Fibroblast of lung (primary cell): ENCODE results near the gene MYO3B. TPM values are rescaled to one million over a fixed set of nuclear protein-coding genes. Genes with fewer than 3 reads are reported as not detected.

Experiments
- DNase-seq, 2 donors: peaks; one replicate each; pipeline versions ENCODE4 v3.0.0 to v3.0.0-alpha.2; 2010; ENCODE audit warnings: low read depth in 2 of 2
- H2AFZ ChIP-seq: 2 replicates; pipeline ENCODE4 v1.5.1; 2012; ENCODE audit warnings: low read length, control low read depth, inconsistent platforms
- H3K27ac ChIP-seq: 2 replicates; pipeline ENCODE4 v1.5.1; 2011; ENCODE audit warnings: low read length, control low read depth; ENCODE audit not compliant: insufficient read depth
- H3K27me3 ChIP-seq: 2 replicates; pipeline ENCODE4 v1.5.1; 2011; ENCODE audit warnings: mild to moderate bottlenecking, low read length; ENCODE audit not compliant: control insufficient read depth, insufficient read depth
- H3K36me3 ChIP-seq: 2 replicates; pipeline ENCODE4 v1.5.1; 2011; ENCODE audit warnings: low read length; ENCODE audit not compliant: control insufficient read depth, insufficient read depth
- H3K4me1 ChIP-seq: 2 replicates; pipeline ENCODE4 v1.5.1; 2011; ENCODE audit warnings: low read length; ENCODE audit not compliant: control insufficient read depth, insufficient read depth; ENCODE audit errors: extremely low read depth
- H3K4me2 ChIP-seq: 2 replicates; pipeline ENCODE4 v1.5.1; 2011; ENCODE audit warnings: low read length, control low read depth; ENCODE audit not compliant: insufficient read depth; ENCODE audit errors: extremely low read depth
- H3K4me3 ChIP-seq, 4 experiments: fragments of 200-600 bp in 1 of 4; sonication (generic) in 1 of 4; replicated peaks in 1 of 4; 2 replicates each; pipeline ENCODE4 v1.5.1; 2011 to 2016; ENCODE audit warnings: low read length in 4 of 4, low read depth in 3 of 4, mild to moderate bottlenecking in 3 of 4, control low read depth in 2 of 4, inconsistent platforms in 1 of 4, mixed read lengths in 1 of 4; ENCODE audit not compliant: insufficient read depth in 1 of 4; ENCODE audit errors: control extremely low read depth in 1 of 4
- H3K79me2 ChIP-seq: 2 replicates; pipeline ENCODE4 v1.5.1; 2012; ENCODE audit warnings: mild to moderate bottlenecking, low read length, inconsistent platforms; ENCODE audit not compliant: control insufficient read depth, insufficient read depth
- H3K9ac ChIP-seq: 2 replicates; pipeline ENCODE4 v1.5.1; 2011; ENCODE audit warnings: mild to moderate bottlenecking, low read length, control low read depth; ENCODE audit not compliant: insufficient read depth
- H3K9me3 ChIP-seq: 2 replicates; pipeline ENCODE4 v1.5.1; 2012; ENCODE audit warnings: low read depth, low read length; ENCODE audit not compliant: control insufficient read depth, insufficient read depth
- H4K20me1 ChIP-seq: 2 replicates; pipeline ENCODE4 v1.5.1; 2011; ENCODE audit warnings: low read length; ENCODE audit not compliant: control insufficient read depth, insufficient read depth; ENCODE audit errors: extremely low read depth
- CTCF ChIP-seq, 2 donors: IDR thresholded peaks in 1 of 2; conservative IDR thresholded peaks in 1 of 2; 1 replicate in 1 of 2; 2 replicates in 1 of 2; pipeline ENCODE4 v1.5.1; 2011 to 2012; ENCODE audit warnings: low read length in 2 of 2, control low read depth in 1 of 2, inconsistent platforms in 1 of 2, low read depth in 1 of 2, mild to moderate bottlenecking in 1 of 2
- EZH2 ChIP-seq: IDR thresholded peaks from 2 replicates; pipeline ENCODE4 v1.5.1; 2012; ENCODE audit warnings: low read length, control low read depth, mild to moderate bottlenecking; ENCODE audit errors: missing control alignments
- polyA plus RNA-seq, 2 donors: library from polyadenylated mRNA; depleted of rRNA in 1 of 2; stranded (reverse) in 1 of 2; unstranded in 1 of 2; fragments of >200 nt; gene quantifications; 2 replicates each; pipeline ENCODE4 v1.2.1, GENCODE V29; 2011 to 2012; ENCODE audit warnings: missing spikeins in 1 of 2
- total RNA-seq: library from RNA; depleted of rRNA; stranded (reverse); fragments of >200 nt; gene quantifications from 2 replicates; pipeline ENCODE4 v1.2.1, GENCODE V29; 2014

MYO3B gene
- total and polyA plus RNA-seq, 2 donors (not counting 1 experiment from before 2014, with no cell fraction given), result 0.06 to 0.50 TPM

- Histone ChIP-seq H3K27me3 (no peaks in the 10 kb centered on the region), H3K4me3 (no peak overlapping the region), H3K9me3 (no peaks in the 10 kb centered on the region), H3K4me1 (peaks cover 6% of the 10 kb centered on the region), H3K79me2 (no peaks in the 10 kb centered on the region), H3K27ac (no peak overlapping the region), H3K36me3 (no peaks in the 10 kb centered on the region), H2AFZ (no peak overlapping the region), H3K9ac (no peak overlapping the region), H3K4me2 (no peak overlapping the region), H4K20me1 (no peaks in the 10 kb centered on the region)
- no peak for DNase-seq
- TF ChIP-seq EZH2 (no peak), CTCF (conservative IDR thresholded peaks at IDR 0.05 in 1 of 2, IDR thresholded peaks at IDR 0.05 in 1 of 2; ENCODE audit: low read depth in 1 of 2, low read length in 2 of 2) (no peak)
Measured at GRCh38 chr2:170181602-170182001, 3.7 kb downstream of the MYO3B start.

GRCh38 chr2:170185319-170185718 is 7.4 kb downstream of the MYO3B start:
- TF ChIP-seq EZH2 (no peak), CTCF (conservative IDR thresholded peaks at IDR 0.05 in 1 of 2, IDR thresholded peaks at IDR 0.05 in 1 of 2; ENCODE audit: low read depth in 1 of 2, low read length in 2 of 2) (no peak)
- no peaks in the 10 kb centered on the region for H3K9me3 ChIP-seq
- no peak overlapping the region for H3K27ac ChIP-seq
- no peaks in the 10 kb centered on the region for H3K36me3 ChIP-seq
- H3K79me2 ChIP-seq, result no peaks in the 10 kb centered on the region
- no peak overlapping the region for H2AFZ ChIP-seq
- H3K27me3 ChIP-seq, result no peaks in the 10 kb centered on the region
- H3K4me2 ChIP-seq, result no peak overlapping the region
- H3K4me3 ChIP-seq, result no peak overlapping the region
- no peaks in the 10 kb centered on the region for H3K4me1 ChIP-seq
- no peak overlapping the region for H3K9ac ChIP-seq
- no peaks in the 10 kb centered on the region for H4K20me1 ChIP-seq
- DNase-seq, result no peak

GRCh38 chr2:170189757-170190156 is 11.8 kb downstream of the MYO3B start:
- TF ChIP-seq CTCF (conservative IDR thresholded peaks at IDR 0.05 in 1 of 2, IDR thresholded peaks at IDR 0.05 in 1 of 2; ENCODE audit: low read depth in 1 of 2, low read length in 2 of 2), result no peak
- TF ChIP-seq EZH2, result no peak
- H3K79me2 ChIP-seq, result no peaks in the 10 kb centered on the region

More at GRCh38 chr2:170189757-170190156, 11.8 kb downstream of the MYO3B start:
- H3K27me3 ChIP-seq, result no peaks in the 10 kb centered on the region
- H3K4me3 ChIP-seq, result no peak overlapping the region
- no peak overlapping the region for H3K4me2 ChIP-seq
- no peaks in the 10 kb centered on the region for H3K9me3 ChIP-seq
- no peaks in the 10 kb centered on the region for H3K4me1 ChIP-seq
- no peak overlapping the region for H3K27ac ChIP-seq
- no peaks in the 10 kb centered on the region for H4K20me1 ChIP-seq
- no peaks in the 10 kb centered on the region for H3K36me3 ChIP-seq
- no peak overlapping the region for H3K9ac ChIP-seq
- DNase-seq, result no peak
- no peak overlapping the region for H2AFZ ChIP-seq
